ENCODE data around the gene B4GALT7. TPM values are rescaled to one million over a fixed set of nuclear protein-coding genes. Genes with fewer than 3 reads are reported as not detected.
A peak's percentile ranks its signal among the peaks of the same experiment; 100 is the strongest.

The B4GALT7 gene
- total RNA-seq, 2 donors from 2014 or later, result 17.1 to 17.6 TPM

- intact Hi-C loops (cut with DNase I), result no loop called here
- peak; percentile 95 for DNase-seq (ENCODE audit: low spot score)
These were observed 7.7 kb upstream of the B4GALT7 start, which contains the start of gene TMED9 for GRCh38 chr5:177592010-177592834. TSS of gene TMED9 (plus strand) at chr5:177592203. CDS start at chr5:177592215, 12 bp downstream.

- DNase-seq (ENCODE audit: low spot score), result no peak
- intact Hi-C loops (cut with DNase I), result no loop called here
These were observed 7.0 kb upstream of the B4GALT7 start for GRCh38 chr5:177592905-177593304.

- intact Hi-C loops (cut with DNase I), result no loop called here
- no peak for DNase-seq (ENCODE audit: low spot score)
These were observed 6.4 kb upstream of the B4GALT7 start for GRCh38 chr5:177593511-177593910.

GRCh38 chr5:177594071-177594470 is 5.9 kb upstream of the B4GALT7 start:
- DNase-seq (ENCODE audit: low spot score), result no peak
- intact Hi-C loops (cut with DNase I), result no loop called here

GRCh38 chr5:177595026-177595585 is 4.8 kb upstream of the B4GALT7 start:
- intact Hi-C loops (cut with DNase I), result no loop called here
- DNase-seq (ENCODE audit: low spot score), result no peak

GRCh38 chr5:177595991-177596774 is 3.7 kb upstream of the B4GALT7 start:
- intact Hi-C loops (cut with DNase I), result no loop called here
- DNase-seq (ENCODE audit: low spot score), result no peak

GRCh38 chr5:177596775-177597238 is 3.1 kb upstream of the B4GALT7 start:
- no peak for DNase-seq (ENCODE audit: low spot score)
- intact Hi-C loops (cut with DNase I), result no loop called here

- no peak for DNase-seq (ENCODE audit: low spot score)
- intact Hi-C loops (cut with DNase I), result no loop called here
These were observed 1.5 kb upstream of the B4GALT7 start for GRCh38 chr5:177598477-177598876.

GRCh38 chr5:177600508-177601018 is 631 bp downstream of the B4GALT7 start:
- no peak for DNase-seq (ENCODE audit: low spot score)
- intact Hi-C loops (cut with DNase I), result no loop called here

GRCh38 chr5:177601126-177601525 is 1.2 kb downstream of the B4GALT7 start:
- intact Hi-C loops (cut with DNase I), result no loop called here
- no peak for DNase-seq (ENCODE audit: low spot score)

- intact Hi-C loops (cut with DNase I), result no loop called here
- no peak for DNase-seq (ENCODE audit: low spot score)
These were observed 1.9 kb downstream of the B4GALT7 start for GRCh38 chr5:177601577-177602457.

- intact Hi-C loops (cut with DNase I), result no loop called here
These were observed 2.5 kb downstream of the B4GALT7 start for GRCh38 chr5:177602458-177602830.

GRCh38 chr5:177603631-177604030 is 3.7 kb downstream of the B4GALT7 start:
- intact Hi-C loops (cut with DNase I), result no loop called here
- DNase-seq (ENCODE audit: low spot score), result no peak

More at GRCh38 chr5:177602458-177602830, 2.5 kb downstream of the B4GALT7 start:
- DNase-seq (ENCODE audit: low spot score), result no peak

- intact Hi-C loops (cut with DNase I), result no loop called here
- DNase-seq (ENCODE audit: low spot score), result peak; percentile 78
These were observed 4.2 kb downstream of the B4GALT7 start for GRCh38 chr5:177604116-177604521.

- intact Hi-C loops (cut with DNase I), result no loop called here
- DNase-seq (ENCODE audit: low spot score), result no peak
These were observed 4.7 kb downstream of the B4GALT7 start for GRCh38 chr5:177604656-177605055.

- intact Hi-C loops (cut with DNase I), result no loop called here
- DNase-seq (ENCODE audit: low spot score), result no peak
These were observed 5.1 kb downstream of the B4GALT7 start for GRCh38 chr5:177605078-177605477.

- intact Hi-C loops (cut with DNase I), result no loop called here
- DNase-seq (ENCODE audit: low spot score), result no peak
These were observed 5.7 kb downstream of the B4GALT7 start for GRCh38 chr5:177605667-177606066.

- no peak for DNase-seq (ENCODE audit: low spot score)
- intact Hi-C loops (cut with DNase I), result no loop called here
These were observed 6.4 kb downstream of the B4GALT7 start for GRCh38 chr5:177606071-177607051.

Measured in posterior vena cava (tissue), 2 donors.